Ishikawa (cell line): Measurements from ENCODE around the gene NFAM1.

Experiments
- CEBPB ChIP-seq: IDR thresholded peaks from 2 replicates; pipeline ENCODE4 v1.6.1; 2012
- CREB1 ChIP-seq: IDR thresholded peaks from 2 replicates; pipeline ENCODE4 v1.6.1; 2012; ENCODE audit warnings: low read depth
- EGR1 ChIP-seq: IDR thresholded peaks from 2 replicates; pipeline ENCODE4 v1.6.1; 2012
- EP300 ChIP-seq: IDR thresholded peaks from 2 replicates; pipeline ENCODE4 v1.6.1; 2012; ENCODE audit warnings: borderline replicate concordance
- FOXM1 ChIP-seq: IDR thresholded peaks from 2 replicates; pipeline ENCODE4 v1.6.1; 2012; ENCODE audit warnings: low read depth, borderline replicate concordance
- MAX ChIP-seq: IDR thresholded peaks from 2 replicates; pipeline ENCODE4 v1.6.1; 2012
- NFIC ChIP-seq: IDR thresholded peaks from 2 replicates; pipeline ENCODE4 v1.6.1; 2012
- RAD21 ChIP-seq: IDR thresholded peaks from 2 replicates; pipeline ENCODE4 v1.6.1; 2012; ENCODE audit warnings: low read depth
- TAF1 ChIP-seq: IDR thresholded peaks from 2 replicates; pipeline ENCODE4 v1.6.1; 2012; ENCODE audit warnings: low read depth, mild to moderate bottlenecking
- TCF12 ChIP-seq: IDR thresholded peaks from 2 replicates; pipeline ENCODE4 v1.6.1; 2012; ENCODE audit warnings: low read depth
- TEAD4 ChIP-seq: IDR thresholded peaks from 2 replicates; pipeline ENCODE4 v1.6.1; 2012
- USF1 ChIP-seq: IDR thresholded peaks from 2 replicates; pipeline ENCODE4 v1.6.1; 2012
- YY1 ChIP-seq: IDR thresholded peaks from 2 replicates; pipeline ENCODE4 v1.6.1; 2012; ENCODE audit warnings: low read depth
- ZBTB7A ChIP-seq: IDR thresholded peaks from 2 replicates; pipeline ENCODE4 v1.6.1; 2012; ENCODE audit warnings: low read depth
- TF ChIP-seq, protein P1 (sequence below): IDR thresholded peaks from 2 replicates; pipeline ENCODE4 v1.6.1; 2012; ENCODE audit warnings: low read depth, mild to moderate bottlenecking

Gene NFAM1

DNA sequence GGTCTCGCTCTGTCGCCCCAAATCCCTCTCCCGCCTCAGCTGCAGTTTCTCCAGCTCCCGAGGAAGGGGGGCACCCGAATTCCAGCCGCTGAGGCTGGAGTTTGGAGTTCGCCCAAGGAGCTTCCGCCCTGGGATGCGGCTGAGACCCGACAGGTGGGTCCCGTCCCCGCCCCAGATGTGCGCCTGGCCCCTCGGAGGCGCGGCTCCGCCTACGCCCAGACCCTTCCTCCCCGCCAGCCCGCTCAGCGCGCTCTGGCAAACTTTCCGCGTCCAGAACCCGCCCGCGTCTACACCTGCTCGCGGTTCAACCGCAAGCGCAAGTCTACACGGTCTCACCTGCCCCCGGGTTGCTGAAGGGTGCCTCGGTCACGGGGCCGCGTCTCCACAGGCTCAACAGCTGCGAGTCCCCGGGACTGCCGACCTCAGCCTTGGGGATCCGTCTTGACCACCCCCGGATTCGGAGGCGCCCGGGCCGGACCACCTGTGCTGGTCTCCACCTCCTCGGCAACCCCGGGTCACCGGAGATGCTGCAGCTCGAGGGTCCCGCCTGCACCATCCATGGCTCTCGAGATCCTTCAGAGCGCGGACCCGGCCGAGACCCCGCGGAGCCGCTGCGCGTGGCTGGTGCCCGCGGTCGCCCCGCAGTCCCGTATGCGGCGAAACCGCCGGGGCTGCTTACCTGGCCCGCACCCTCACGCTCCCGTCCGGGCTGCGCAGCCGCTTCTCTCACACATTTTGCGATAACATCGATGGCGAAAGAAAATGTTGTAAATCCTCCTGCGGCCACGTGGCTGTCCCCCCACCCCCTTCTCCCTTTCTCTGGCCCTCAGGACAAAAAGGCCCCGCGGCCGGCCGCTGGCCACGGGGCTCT, 63.6 kb downstream of the NFAM1 start:
- TF ChIP-seq CEBPB (no peak), ZBTB7A (peak; percentile 26), CREB1 (no peak), MAX (peak; percentile 82), USF1 (0 out of 2 replicates have a peak, but pooled peaks have one; percentile 50), TCF12 (0 out of 2 replicates have a peak, but pooled peaks have one; percentile 18)

- TF ChIP-seq RAD21: no peak
- no peak for TF ChIP-seq EGR1
- no peak for TF ChIP-seq FOXM1
- no peak for TF ChIP-seq YY1
- no peak for TF ChIP-seq EP300
- TF ChIP-seq MAX: no peak
- TF ChIP-seq CREB1: no peak
- no peak for TF ChIP-seq NFIC
- no peak for TF ChIP-seq TCF12
- TF ChIP-seq, protein P1, sequence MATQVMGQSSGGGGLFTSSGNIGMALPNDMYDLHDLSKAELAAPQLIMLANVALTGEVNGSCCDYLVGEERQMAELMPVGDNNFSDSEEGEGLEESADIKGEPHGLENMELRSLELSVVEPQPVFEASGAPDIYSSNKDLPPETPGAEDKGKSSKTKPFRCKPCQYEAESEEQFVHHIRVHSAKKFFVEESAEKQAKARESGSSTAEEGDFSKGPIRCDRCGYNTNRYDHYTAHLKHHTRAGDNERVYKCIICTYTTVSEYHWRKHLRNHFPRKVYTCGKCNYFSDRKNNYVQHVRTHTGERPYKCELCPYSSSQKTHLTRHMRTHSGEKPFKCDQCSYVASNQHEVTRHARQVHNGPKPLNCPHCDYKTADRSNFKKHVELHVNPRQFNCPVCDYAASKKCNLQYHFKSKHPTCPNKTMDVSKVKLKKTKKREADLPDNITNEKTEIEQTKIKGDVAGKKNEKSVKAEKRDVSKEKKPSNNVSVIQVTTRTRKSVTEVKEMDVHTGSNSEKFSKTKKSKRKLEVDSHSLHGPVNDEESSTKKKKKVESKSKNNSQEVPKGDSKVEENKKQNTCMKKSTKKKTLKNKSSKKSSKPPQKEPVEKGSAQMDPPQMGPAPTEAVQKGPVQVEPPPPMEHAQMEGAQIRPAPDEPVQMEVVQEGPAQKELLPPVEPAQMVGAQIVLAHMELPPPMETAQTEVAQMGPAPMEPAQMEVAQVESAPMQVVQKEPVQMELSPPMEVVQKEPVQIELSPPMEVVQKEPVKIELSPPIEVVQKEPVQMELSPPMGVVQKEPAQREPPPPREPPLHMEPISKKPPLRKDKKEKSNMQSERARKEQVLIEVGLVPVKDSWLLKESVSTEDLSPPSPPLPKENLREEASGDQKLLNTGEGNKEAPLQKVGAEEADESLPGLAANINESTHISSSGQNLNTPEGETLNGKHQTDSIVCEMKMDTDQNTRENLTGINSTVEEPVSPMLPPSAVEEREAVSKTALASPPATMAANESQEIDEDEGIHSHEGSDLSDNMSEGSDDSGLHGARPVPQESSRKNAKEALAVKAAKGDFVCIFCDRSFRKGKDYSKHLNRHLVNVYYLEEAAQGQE: no peak
- TF ChIP-seq CEBPB: no peak
- no peak for TF ChIP-seq ZBTB7A
- no peak for TF ChIP-seq TEAD4
- no peak for TF ChIP-seq USF1
- TF ChIP-seq TAF1: no peak
Observed at GRCh38 chr22:42367980-42368378, 64.2 kb downstream of the NFAM1 start.

GRCh38 chr22:42366806-42367581, 65.2 kb downstream of the NFAM1 start:
- no peak for TF ChIP-seq TCF12
- TF ChIP-seq, protein P1: no peak
- no peak for TF ChIP-seq TEAD4
- TF ChIP-seq CEBPB: no peak
- no peak for TF ChIP-seq RAD21
- no peak for TF ChIP-seq USF1
- TF ChIP-seq ZBTB7A: no peak
- no peak for TF ChIP-seq FOXM1
- no peak for TF ChIP-seq EP300
- no peak for TF ChIP-seq TAF1
- TF ChIP-seq CREB1: no peak
- TF ChIP-seq EGR1: no peak
- no peak for TF ChIP-seq NFIC
- TF ChIP-seq YY1: no peak
- no peak for TF ChIP-seq MAX

- TF ChIP-seq TAF1 (no peak), TCF12 (no peak), EP300 (no peak), FOXM1 (no peak), EGR1 (no peak), RAD21 (no peak), CREB1 (no peak), CEBPB (no peak)
Observed at GRCh38 chr22:42365942-42366695, 66.1 kb downstream of the NFAM1 start.
